Motor neuron (in vitro differentiated cells): ENCODE results near the gene TRA2A. TPM values are rescaled to one million over a fixed set of nuclear protein-coding genes. Genes with fewer than 3 reads are reported as not detected.
A peak's percentile ranks its signal among the peaks of the same experiment; 100 is the strongest.

Source experiments
- ATAC-seq, 8 experiments: fragments of 200-7000 bp; cut with Tn5 transposase; replicated peaks in 6 of 8; 2 replicates each; pipeline ENCODE4 v1.8.0; 2021; ENCODE audit warnings: mild to moderate bottlenecking in 8 of 8, moderate library complexity in 8 of 8
- H3K27ac ChIP-seq, 2 donors: fragments of 250-450 bp; sonication (Bioruptor Pico); 2 replicates each; pipeline ENCODE4 v1.9.0; 2021; ENCODE audit warnings: antibody characterized with exemption in 2 of 2, mild to moderate bottlenecking in 2 of 2, moderate library complexity in 1 of 2
- H3K4me1 ChIP-seq, 2 donors: fragments of 250-450 bp; sonication (Bioruptor Pico); replicated peaks in 1 of 2; 2 replicates each; pipeline ENCODE4 v1.6.1; 2021; ENCODE audit warnings: antibody characterized with exemption in 2 of 2, mild to moderate bottlenecking in 2 of 2, moderate library complexity in 1 of 2
- H3K4me3 ChIP-seq, 5 donors: fragments of 250-450 bp; sonication (Bioruptor Pico); 2 replicates each; pipeline ENCODE4 v1.9.0; 2021; ENCODE audit warnings: antibody characterized with exemption in 5 of 5, mild to moderate bottlenecking in 5 of 5, moderate library complexity in 4 of 5
- WGBS, 10 experiments: fragments of 450-650 bp; shearing (Covaris generic); methylation state at CpG; one replicate each; pipeline ENCODE4 v1.0.0; 2022; 5-methylcytosine and 5-hydroxymethylcytosine counted together
- in situ Hi-C, 9 experiments: fragments of 400-800 bp; cut with MboI; loops; one replicate each; pipeline ENCODE4 v1.15.0; 2021; ENCODE audit warnings: low sequenced_read_pairs in 9 of 9, low pct_unique_long_range_greater_than_20kb in 2 of 9; ENCODE audit not compliant: unreplicated experiment in 9 of 9
- total RNA-seq, 8 experiments: library from RNA; unstranded; fragments of 300-600 nt; gene quantifications; 2 replicates each; pipeline versions ENCODE4 v1.2.3 to v1.2.4, GENCODE V29; 2022

Gene TRA2A
- total RNA-seq, 8 experiments from 2014 or later, result 51.8 to 161 (median 74.6) TPM

- peak in 1 of 8 experiments; percentile 47 for ATAC-seq
- Histone ChIP-seq H3K4me3 (no peak overlapping the region), H3K27ac (no peak overlapping the region), H3K4me1 (peaks cover 0 to under 1% of the 10 kb centered on the region in 2 donors)
- in situ Hi-C loops, result no loop called here
- WGBS, 10 experiments, result 0 to 100% (median 93%) methylated on average over 1 to 3 of the region's 3 CpGs; no CpG with 5 or more reads in 1 of the 10 experiments
Observed at GRCh38 chr7:23458044-23458443, 73.7 kb downstream of the TRA2A start.

- 67 to 100% (median 94%) methylated on average over 1 to 3 of the region's 3 CpGs for WGBS, 10 experiments
- Histone ChIP-seq H3K4me1 (no peaks in the 10 kb centered on the region), H3K4me3 (no peak overlapping the region), H3K27ac (no peak overlapping the region)
- in situ Hi-C loops, result no loop called here
- no peak for ATAC-seq
Observed at GRCh38 chr7:23456093-23456492, 75.7 kb downstream of the TRA2A start.

- WGBS, 10 experiments, result 57 to 100% (median 91%) methylated on average over 1 to 5 of the region's 5 CpGs; no CpG with 5 or more reads in 3 of the 10 experiments
- Histone ChIP-seq H3K27ac (no peak overlapping the region), H3K4me3 (no peak overlapping the region), H3K4me1 (no peaks in the 10 kb centered on the region)
- peak in 1 of 8 experiments; percentile 8 for ATAC-seq
- in situ Hi-C loops, result no loop called here
Observed at GRCh38 chr7:23454881-23455526, 76.8 kb downstream of the TRA2A start.

Other genes starting within 250 kb of the TRA2A start
- 10 to 100 TPM; 16.0 to 42.0 (median 25.9) TPM for gene MALSU1, start 232.6 kb downstream of the TRA2A start, total RNA-seq
- 100 to 1,000 TPM in 1 of 8 experiments, 10 to 100 TPM in 7; 22.2 to 103 (median 31.4) TPM for gene IGF2BP3, start 61.5 kb downstream of the TRA2A start, total RNA-seq
- gene CCDC126, start 65.4 kb upstream of the TRA2A start, total RNA-seq, result 10 to 100 TPM; 10.3 to 28.9 (median 15.2) TPM
- gene FAM221A, start 148.2 kb upstream of the TRA2A start, total RNA-seq, result 10 to 100 TPM in 5 of 8 experiments, 1 to 10 TPM in 3; 2.3 to 26.8 (median 18.9) TPM
- 1 to 10 TPM in 2 of 8 experiments, under 1 TPM in 6; 0.20 to 5.6 (median 0.71) TPM for gene STK31, start 178.2 kb upstream of the TRA2A start, total RNA-seq